GM23338 (cell line): ENCODE results near the gene KRT85. TPM values are rescaled to one million over a fixed set of nuclear protein-coding genes. Genes with fewer than 3 reads are reported as not detected.

Experiments
- ATAC-seq: fragments of 200-7000 bp; cut with Tn5 transposase; 3 replicates; pipeline ENCODE4 v1.9.1; 2020
- DNase-seq: peaks from one replicate; pipeline ENCODE4 v3.0.0-alpha.2; 2015; ENCODE audit warnings: low spot score
- H2AFZ ChIP-seq: fragments of 200-600 bp; sonication (generic); 2 replicates; pipeline ENCODE4 v1.8.0; 2016; ENCODE audit warnings: antibody characterized with exemption, mild to moderate bottlenecking, moderate library complexity
- H3F3A ChIP-seq: fragments of 200-600 bp; sonication (generic); replicated peaks from 2 replicates; pipeline ENCODE4 v1.8.0; 2017; ENCODE audit warnings: antibody characterized with exemption, mixed run types, low read depth
- H3K27ac ChIP-seq: fragments of 200-600 bp; sonication (generic); 2 replicates; pipeline ENCODE4 v1.6.1; 2016; ENCODE audit warnings: low read depth
- H3K27me3 ChIP-seq: fragments of 200-600 bp; sonication (generic); 2 replicates; pipeline ENCODE4 v1.8.0; 2016; ENCODE audit warnings: mild to moderate bottlenecking, mixed run types, moderate library complexity; ENCODE audit not compliant: insufficient read depth
- H3K36me3 ChIP-seq: fragments of 200-600 bp; sonication (generic); 2 replicates; pipeline ENCODE4 v1.8.0; 2016; ENCODE audit warnings: mild to moderate bottlenecking; ENCODE audit not compliant: insufficient read depth
- H3K4me1 ChIP-seq: fragments of 200-600 bp; sonication (generic); 2 replicates; pipeline ENCODE4 v1.8.0; 2016; ENCODE audit warnings: mild to moderate bottlenecking, moderate library complexity; ENCODE audit not compliant: insufficient read depth
- H3K4me2 ChIP-seq: fragments of 200-600 bp; sonication (generic); 2 replicates; pipeline ENCODE4 v1.7.1; 2017; ENCODE audit warnings: mixed run types
- H3K4me3 ChIP-seq: fragments of 200-600 bp; sonication (generic); 2 replicates; pipeline ENCODE4 v1.6.1; 2016; ENCODE audit warnings: mixed run types
- H3K79me2 ChIP-seq: fragments of 200-600 bp; sonication (generic); replicated peaks from 2 replicates; pipeline ENCODE4 v1.8.0; 2017; ENCODE audit warnings: mild to moderate bottlenecking; ENCODE audit not compliant: insufficient read depth
- H3K9me2 ChIP-seq: fragments of 200-600 bp; sonication (generic); 2 replicates; pipeline ENCODE4 v1.8.0; 2017; ENCODE audit not compliant: insufficient read depth
- H4K20me1 ChIP-seq: fragments of 200-600 bp; sonication (generic); replicated peaks from 2 replicates; pipeline ENCODE4 v1.8.0; 2017; ENCODE audit warnings: mild to moderate bottlenecking; ENCODE audit not compliant: insufficient read depth
- H3K27ac Mint-ChIP-seq: 2 replicates; pipeline ENCODE4 v1.8.0; 2020; ENCODE audit warnings: inconsistent platforms, mild to moderate bottlenecking, moderate library complexity, mixed read lengths
- H3K27me3 Mint-ChIP-seq: 3 replicates; pipeline ENCODE4 v1.8.0; 2022; ENCODE audit warnings: low read depth, mild to moderate bottlenecking, moderate library complexity, mixed read lengths, inconsistent platforms; ENCODE audit not compliant: insufficient read depth, poor library complexity
- H3K36me3 Mint-ChIP-seq: 3 replicates; pipeline ENCODE4 v1.8.0; 2021; ENCODE audit warnings: low read depth, mild to moderate bottlenecking, inconsistent platforms, moderate library complexity, mixed read lengths
- H3K4me1 Mint-ChIP-seq: 3 replicates; pipeline ENCODE4 v1.8.0; 2020; ENCODE audit warnings: mild to moderate bottlenecking, inconsistent platforms, mixed read lengths
- H3K4me3 Mint-ChIP-seq: 3 replicates; pipeline ENCODE4 v1.8.0; 2021; ENCODE audit warnings: moderate library complexity, mild to moderate bottlenecking, inconsistent platforms, mixed read lengths
- H3K9me3 Mint-ChIP-seq: 3 replicates; pipeline ENCODE4 v1.8.0; 2020; ENCODE audit warnings: moderate library complexity, mild to moderate bottlenecking, inconsistent platforms, mixed read lengths
- CREB1 ChIP-seq: fragments of 250-450 bp; sonication (Bioruptor Pico); IDR thresholded peaks from 2 replicates; pipeline ENCODE4 v1.5.0; 2020; ENCODE audit warnings: low read depth, mild to moderate bottlenecking, moderate library complexity
- EZH2 ChIP-seq: fragments of 200-600 bp; sonication (generic); IDR thresholded peaks from one replicate; pipeline ENCODE4 v1.8.0; 2017; ENCODE audit warnings: antibody characterized with exemption, mild to moderate bottlenecking, low read depth; ENCODE audit not compliant: unreplicated experiment
- EZH2phosphoT487 ChIP-seq: fragments of 200-600 bp; sonication (generic); IDR thresholded peaks from one replicate; pipeline ENCODE4 v1.8.1; 2018; ENCODE audit warnings: antibody characterized with exemption; ENCODE audit not compliant: unreplicated experiment
- JUNB ChIP-seq: IDR thresholded peaks from one replicate; pipeline ENCODE4 v1.6.1; 2016; ENCODE audit warnings: antibody characterized with exemption; ENCODE audit not compliant: unreplicated experiment
- NANOG ChIP-seq: IDR thresholded peaks from 2 replicates; pipeline ENCODE4 v1.6.1; 2016; ENCODE audit warnings: antibody characterized with exemption, borderline replicate concordance
- POLR2AphosphoS5 ChIP-seq: IDR thresholded peaks from 2 replicates; pipeline ENCODE4 v1.6.1; 2016; ENCODE audit warnings: antibody characterized with exemption, low read depth
- STAT1 ChIP-seq: IDR thresholded peaks from one replicate; pipeline ENCODE4 v1.6.1; 2016; ENCODE audit warnings: antibody characterized with exemption; ENCODE audit not compliant: unreplicated experiment
- ZNF114 ChIP-seq: fragments of 250-450 bp; sonication (Bioruptor Pico); IDR thresholded peaks from 2 replicates; pipeline ENCODE4 v1.5.0; 2020; ENCODE audit warnings: mild to moderate bottlenecking, moderate library complexity
- ZNF331 ChIP-seq: fragments of 250-450 bp; sonication (Bioruptor Pico); IDR thresholded peaks from 2 replicates; pipeline ENCODE4 v1.5.0; 2020; ENCODE audit warnings: low read depth, mild to moderate bottlenecking, moderate library complexity
- polyA plus RNA-seq: library from polyadenylated mRNA; unstranded; fragments of >200 nt; fragmentation: Nextera tagmentation; extraction: Ambion mirVana; gene quantifications from 2 replicates; pipeline ENCODE4 v1.2.1, GENCODE V29; 2016
- total RNA-seq: library from RNA; depleted of rRNA; stranded (reverse); fragments of >200 nt; shearing (Covaris generic); gene quantifications from 2 replicates; pipeline ENCODE4 v1.2.3, GENCODE V29; 2014
- TF ChIP-seq, protein P1 (sequence below): fragments of 250-450 bp; sonication (Bioruptor Pico); IDR thresholded peaks from 2 replicates; pipeline ENCODE4 v1.5.0; 2020; ENCODE audit warnings: mild to moderate bottlenecking, moderate library complexity
- TF ChIP-seq, protein P2 (sequence below), 2 experiments: fragments of 200-600 bp in 1 of 2; sonication (generic) in 1 of 2; conservative IDR thresholded peaks; 2 replicates each; pipeline versions ENCODE4 v1.5.1 to v1.6.1; 2016 to 2017; ENCODE audit warnings: antibody characterized with exemption in 2 of 2, low read depth in 2 of 2, mild to moderate bottlenecking in 2 of 2, moderate library complexity in 1 of 2
- TF ChIP-seq, protein P3 (sequence below): IDR thresholded peaks from 2 replicates; pipeline ENCODE4 v1.6.1; 2016; ENCODE audit warnings: antibody characterized with exemption
- TF ChIP-seq, protein P4 (sequence below): IDR thresholded peaks from one replicate; pipeline ENCODE4 v1.6.1; 2018; ENCODE audit warnings: antibody characterized with exemption; ENCODE audit not compliant: unreplicated experiment

KRT85 gene
- total and polyA plus RNA-seq, 2 experiments from 2014 or later: not detected

DNA sequence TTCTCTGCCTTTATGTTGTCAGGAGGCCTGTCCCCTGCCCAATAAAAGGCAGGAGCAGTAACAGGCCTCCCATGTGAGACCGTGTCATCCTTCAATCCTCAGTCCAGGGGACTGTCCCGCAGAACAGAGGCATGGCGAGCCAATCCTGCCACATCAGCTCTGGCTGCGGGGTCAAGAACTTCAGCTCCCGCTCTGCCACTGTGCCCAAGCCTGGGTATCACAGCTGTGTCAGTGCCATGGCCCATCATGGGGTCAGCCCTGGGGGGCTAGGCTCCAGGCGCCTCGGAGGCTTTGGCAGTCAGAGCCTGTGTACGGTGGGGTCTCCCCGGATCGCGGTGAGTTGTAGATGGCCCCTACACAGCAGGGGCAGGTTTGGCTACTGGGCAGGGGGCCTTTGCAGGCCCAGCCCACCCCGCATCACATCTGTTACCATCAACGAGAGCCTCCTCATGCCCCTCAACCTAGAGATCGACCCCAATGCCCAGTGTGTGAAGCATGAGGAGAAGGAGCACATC is 26.2 kb downstream of the KRT85 start:
- H3K27me3 ChIP-seq: no peaks in the 10 kb centered on the region
- peaks cover 12% of the 10 kb centered on the region for H3K27me3 Mint-ChIP-seq
- H3K4me1 Mint-ChIP-seq: no peaks in the 10 kb centered on the region
- no peak for TF ChIP-seq NANOG
- TF ChIP-seq ZNF114 (CRISPR knock-in tag): no peak
- TF ChIP-seq, protein P1, sequence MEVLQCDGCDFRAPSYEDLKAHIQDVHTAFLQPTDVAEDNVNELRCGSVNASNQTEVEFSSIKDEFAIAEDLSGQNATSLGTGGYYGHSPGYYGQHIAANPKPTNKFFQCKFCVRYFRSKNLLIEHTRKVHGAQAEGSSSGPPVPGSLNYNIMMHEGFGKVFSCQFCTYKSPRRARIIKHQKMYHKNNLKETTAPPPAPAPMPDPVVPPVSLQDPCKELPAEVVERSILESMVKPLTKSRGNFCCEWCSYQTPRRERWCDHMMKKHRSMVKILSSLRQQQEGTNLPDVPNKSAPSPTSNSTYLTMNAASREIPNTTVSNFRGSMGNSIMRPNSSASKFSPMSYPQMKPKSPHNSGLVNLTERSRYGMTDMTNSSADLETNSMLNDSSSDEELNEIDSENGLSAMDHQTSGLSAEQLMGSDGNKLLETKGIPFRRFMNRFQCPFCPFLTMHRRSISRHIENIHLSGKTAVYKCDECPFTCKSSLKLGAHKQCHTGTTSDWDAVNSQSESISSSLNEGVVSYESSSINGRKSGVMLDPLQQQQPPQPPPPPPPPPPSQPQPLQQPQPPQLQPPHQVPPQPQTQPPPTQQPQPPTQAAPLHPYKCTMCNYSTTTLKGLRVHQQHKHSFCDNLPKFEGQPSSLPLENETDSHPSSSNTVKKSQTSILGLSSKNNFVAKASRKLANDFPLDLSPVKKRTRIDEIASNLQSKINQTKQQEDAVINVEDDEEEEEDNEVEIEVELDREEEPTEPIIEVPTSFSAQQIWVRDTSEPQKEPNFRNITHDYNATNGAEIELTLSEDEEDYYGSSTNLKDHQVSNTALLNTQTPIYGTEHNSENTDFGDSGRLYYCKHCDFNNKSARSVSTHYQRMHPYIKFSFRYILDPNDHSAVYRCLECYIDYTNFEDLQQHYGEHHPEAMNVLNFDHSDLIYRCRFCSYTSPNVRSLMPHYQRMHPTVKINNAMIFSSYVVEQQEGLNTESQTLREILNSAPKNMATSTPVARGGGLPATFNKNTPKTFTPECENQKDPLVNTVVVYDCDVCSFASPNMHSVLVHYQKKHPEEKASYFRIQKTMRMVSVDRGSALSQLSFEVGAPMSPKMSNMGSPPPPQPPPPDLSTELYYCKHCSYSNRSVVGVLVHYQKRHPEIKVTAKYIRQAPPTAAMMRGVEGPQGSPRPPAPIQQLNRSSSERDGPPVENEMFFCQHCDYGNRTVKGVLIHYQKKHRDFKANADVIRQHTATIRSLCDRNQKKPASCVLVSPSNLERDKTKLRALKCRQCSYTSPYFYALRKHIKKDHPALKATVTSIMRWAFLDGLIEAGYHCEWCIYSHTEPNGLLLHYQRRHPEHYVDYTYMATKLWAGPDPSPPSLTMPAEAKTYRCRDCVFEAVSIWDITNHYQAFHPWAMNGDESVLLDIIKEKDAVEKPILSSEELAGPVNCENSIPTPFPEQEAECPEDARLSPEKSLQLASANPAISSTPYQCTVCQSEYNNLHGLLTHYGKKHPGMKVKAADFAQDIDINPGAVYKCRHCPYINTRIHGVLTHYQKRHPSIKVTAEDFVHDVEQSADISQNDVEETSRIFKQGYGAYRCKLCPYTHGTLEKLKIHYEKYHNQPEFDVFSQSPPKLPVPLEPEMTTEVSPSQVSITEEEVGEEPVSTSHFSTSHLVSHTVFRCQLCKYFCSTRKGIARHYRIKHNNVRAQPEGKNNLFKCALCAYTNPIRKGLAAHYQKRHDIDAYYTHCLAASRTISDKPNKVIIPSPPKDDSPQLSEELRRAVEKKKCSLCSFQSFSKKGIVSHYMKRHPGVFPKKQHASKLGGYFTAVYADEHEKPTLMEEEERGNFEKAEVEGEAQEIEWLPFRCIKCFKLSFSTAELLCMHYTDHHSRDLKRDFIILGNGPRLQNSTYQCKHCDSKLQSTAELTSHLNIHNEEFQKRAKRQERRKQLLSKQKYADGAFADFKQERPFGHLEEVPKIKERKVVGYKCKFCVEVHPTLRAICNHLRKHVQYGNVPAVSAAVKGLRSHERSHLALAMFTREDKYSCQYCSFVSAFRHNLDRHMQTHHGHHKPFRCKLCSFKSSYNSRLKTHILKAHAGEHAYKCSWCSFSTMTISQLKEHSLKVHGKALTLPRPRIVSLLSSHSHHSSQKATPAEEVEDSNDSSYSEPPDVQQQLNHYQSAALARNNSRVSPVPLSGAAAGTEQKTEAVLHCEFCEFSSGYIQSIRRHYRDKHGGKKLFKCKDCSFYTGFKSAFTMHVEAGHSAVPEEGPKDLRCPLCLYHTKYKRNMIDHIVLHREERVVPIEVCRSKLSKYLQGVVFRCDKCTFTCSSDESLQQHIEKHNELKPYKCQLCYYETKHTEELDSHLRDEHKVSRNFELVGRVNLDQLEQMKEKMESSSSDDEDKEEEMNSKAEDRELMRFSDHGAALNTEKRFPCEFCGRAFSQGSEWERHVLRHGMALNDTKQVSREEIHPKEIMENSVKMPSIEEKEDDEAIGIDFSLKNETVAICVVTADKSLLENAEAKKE (CRISPR knock-in tag): no peak
- TF ChIP-seq, protein P2, sequence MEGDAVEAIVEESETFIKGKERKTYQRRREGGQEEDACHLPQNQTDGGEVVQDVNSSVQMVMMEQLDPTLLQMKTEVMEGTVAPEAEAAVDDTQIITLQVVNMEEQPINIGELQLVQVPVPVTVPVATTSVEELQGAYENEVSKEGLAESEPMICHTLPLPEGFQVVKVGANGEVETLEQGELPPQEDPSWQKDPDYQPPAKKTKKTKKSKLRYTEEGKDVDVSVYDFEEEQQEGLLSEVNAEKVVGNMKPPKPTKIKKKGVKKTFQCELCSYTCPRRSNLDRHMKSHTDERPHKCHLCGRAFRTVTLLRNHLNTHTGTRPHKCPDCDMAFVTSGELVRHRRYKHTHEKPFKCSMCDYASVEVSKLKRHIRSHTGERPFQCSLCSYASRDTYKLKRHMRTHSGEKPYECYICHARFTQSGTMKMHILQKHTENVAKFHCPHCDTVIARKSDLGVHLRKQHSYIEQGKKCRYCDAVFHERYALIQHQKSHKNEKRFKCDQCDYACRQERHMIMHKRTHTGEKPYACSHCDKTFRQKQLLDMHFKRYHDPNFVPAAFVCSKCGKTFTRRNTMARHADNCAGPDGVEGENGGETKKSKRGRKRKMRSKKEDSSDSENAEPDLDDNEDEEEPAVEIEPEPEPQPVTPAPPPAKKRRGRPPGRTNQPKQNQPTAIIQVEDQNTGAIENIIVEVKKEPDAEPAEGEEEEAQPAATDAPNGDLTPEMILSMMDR (conservative IDR thresholded peaks at IDR 0.05; ENCODE audit: low read depth in 2 of 2): no peak
- no peak for TF ChIP-seq EZH2
- TF ChIP-seq, protein P3, sequence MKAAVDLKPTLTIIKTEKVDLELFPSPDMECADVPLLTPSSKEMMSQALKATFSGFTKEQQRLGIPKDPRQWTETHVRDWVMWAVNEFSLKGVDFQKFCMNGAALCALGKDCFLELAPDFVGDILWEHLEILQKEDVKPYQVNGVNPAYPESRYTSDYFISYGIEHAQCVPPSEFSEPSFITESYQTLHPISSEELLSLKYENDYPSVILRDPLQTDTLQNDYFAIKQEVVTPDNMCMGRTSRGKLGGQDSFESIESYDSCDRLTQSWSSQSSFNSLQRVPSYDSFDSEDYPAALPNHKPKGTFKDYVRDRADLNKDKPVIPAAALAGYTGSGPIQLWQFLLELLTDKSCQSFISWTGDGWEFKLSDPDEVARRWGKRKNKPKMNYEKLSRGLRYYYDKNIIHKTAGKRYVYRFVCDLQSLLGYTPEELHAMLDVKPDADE: no peak
- TF ChIP-seq, protein P4, sequence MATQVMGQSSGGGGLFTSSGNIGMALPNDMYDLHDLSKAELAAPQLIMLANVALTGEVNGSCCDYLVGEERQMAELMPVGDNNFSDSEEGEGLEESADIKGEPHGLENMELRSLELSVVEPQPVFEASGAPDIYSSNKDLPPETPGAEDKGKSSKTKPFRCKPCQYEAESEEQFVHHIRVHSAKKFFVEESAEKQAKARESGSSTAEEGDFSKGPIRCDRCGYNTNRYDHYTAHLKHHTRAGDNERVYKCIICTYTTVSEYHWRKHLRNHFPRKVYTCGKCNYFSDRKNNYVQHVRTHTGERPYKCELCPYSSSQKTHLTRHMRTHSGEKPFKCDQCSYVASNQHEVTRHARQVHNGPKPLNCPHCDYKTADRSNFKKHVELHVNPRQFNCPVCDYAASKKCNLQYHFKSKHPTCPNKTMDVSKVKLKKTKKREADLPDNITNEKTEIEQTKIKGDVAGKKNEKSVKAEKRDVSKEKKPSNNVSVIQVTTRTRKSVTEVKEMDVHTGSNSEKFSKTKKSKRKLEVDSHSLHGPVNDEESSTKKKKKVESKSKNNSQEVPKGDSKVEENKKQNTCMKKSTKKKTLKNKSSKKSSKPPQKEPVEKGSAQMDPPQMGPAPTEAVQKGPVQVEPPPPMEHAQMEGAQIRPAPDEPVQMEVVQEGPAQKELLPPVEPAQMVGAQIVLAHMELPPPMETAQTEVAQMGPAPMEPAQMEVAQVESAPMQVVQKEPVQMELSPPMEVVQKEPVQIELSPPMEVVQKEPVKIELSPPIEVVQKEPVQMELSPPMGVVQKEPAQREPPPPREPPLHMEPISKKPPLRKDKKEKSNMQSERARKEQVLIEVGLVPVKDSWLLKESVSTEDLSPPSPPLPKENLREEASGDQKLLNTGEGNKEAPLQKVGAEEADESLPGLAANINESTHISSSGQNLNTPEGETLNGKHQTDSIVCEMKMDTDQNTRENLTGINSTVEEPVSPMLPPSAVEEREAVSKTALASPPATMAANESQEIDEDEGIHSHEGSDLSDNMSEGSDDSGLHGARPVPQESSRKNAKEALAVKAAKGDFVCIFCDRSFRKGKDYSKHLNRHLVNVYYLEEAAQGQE: no peak
- no peak for TF ChIP-seq JUNB
- no peak for TF ChIP-seq ZNF331 (CRISPR knock-in tag)
- no peak for TF ChIP-seq CREB1 (CRISPR knock-in tag)
- TF ChIP-seq EZH2phosphoT487: no peak
- no peak for TF ChIP-seq STAT1
- TF ChIP-seq POLR2AphosphoS5: no peak
- H3K4me3 Mint-ChIP-seq: no peak overlapping the region
- H3K27ac ChIP-seq: no peak overlapping the region
- H3K36me3 Mint-ChIP-seq: no peaks in the 10 kb centered on the region
- no peak for ATAC-seq
- H3F3A ChIP-seq: no peaks in the 10 kb centered on the region
- no peaks in the 10 kb centered on the region for H3K9me2 ChIP-seq
- no peak for DNase-seq
- H3K4me3 ChIP-seq: no peak overlapping the region
- H2AFZ ChIP-seq: no peak overlapping the region
- H3K4me1 ChIP-seq: no peaks in the 10 kb centered on the region
- H3K36me3 ChIP-seq: no peaks in the 10 kb centered on the region
- H3K79me2 ChIP-seq: no peaks in the 10 kb centered on the region
- H3K4me2 ChIP-seq: no peak overlapping the region
- H3K27ac Mint-ChIP-seq: no peak overlapping the region
- no peaks in the 10 kb centered on the region for H3K9me3 Mint-ChIP-seq
- H4K20me1 ChIP-seq: no peaks in the 10 kb centered on the region
